ENCODE results near the gene SANBR.

Gene SANBR

GRCh38 chr2:61090386-61090921 is 24.8 kb downstream of the SANBR start:
- no peak for DNase-seq

GRCh38 chr2:61091485-61091884 is 25.8 kb downstream of the SANBR start:
- DNase-seq: no peak

GRCh38 chr2:61096438-61096837 is 30.8 kb downstream of the SANBR start:
- no peak for DNase-seq

GRCh38 chr2:61100801-61101200 is 35.1 kb downstream of the SANBR start:
- DNase-seq: no peak

- no peak for DNase-seq
These were observed 43.6 kb downstream of the SANBR start for GRCh38 chr2:61109291-61109690.

GRCh38 chr2:61111708-61112107 is 46.0 kb downstream of the SANBR start:
- no peak for DNase-seq

- DNase-seq: no peak
These were observed 48.5 kb downstream of the SANBR start for GRCh38 chr2:61114147-61114546.

Measured in NCI-H2081 (cell line).